Measurements from ENCODE around the gene SPATA13.

The SPATA13 gene

DNA sequence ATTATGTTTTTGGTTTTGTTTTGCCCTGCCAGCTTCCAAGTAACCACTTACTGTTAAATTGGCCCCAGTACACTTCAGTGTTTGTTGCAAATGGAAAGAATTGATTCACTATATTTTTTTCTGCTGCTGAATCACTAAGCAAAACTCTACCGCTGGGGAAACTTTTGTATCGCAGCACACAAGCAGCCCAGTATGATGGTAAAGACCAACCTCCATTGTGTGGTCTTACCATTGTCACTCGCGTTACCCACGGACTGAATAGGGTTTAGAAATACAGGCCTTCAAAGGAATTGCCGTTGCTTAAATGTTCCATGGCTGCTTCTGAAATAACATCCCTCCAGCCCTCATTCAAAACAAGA is 7.9 kb downstream of the SPATA13 start:
- no peak for DNase-seq

DNA sequence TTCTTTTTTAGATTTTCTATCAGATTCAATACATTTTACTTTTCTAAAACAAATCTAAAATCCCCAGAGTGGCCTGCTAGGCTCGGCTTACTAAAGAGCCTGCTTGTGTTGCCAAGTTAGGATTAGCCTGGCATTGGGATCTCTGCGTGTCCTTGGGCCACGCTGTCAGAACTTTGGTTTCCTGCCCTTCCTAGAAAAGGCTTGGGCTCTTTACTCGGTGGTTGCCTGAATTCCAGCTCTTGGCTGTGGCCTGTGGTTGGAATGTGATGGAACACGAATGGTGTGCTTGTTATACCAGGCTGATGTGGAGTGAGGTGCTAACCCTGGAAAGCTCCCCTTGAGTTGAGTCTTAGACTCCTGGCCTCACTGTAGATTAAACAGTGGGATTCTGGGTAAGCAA is 8.5 kb downstream of the SPATA13 start:
- DNase-seq = no peak

DNA sequence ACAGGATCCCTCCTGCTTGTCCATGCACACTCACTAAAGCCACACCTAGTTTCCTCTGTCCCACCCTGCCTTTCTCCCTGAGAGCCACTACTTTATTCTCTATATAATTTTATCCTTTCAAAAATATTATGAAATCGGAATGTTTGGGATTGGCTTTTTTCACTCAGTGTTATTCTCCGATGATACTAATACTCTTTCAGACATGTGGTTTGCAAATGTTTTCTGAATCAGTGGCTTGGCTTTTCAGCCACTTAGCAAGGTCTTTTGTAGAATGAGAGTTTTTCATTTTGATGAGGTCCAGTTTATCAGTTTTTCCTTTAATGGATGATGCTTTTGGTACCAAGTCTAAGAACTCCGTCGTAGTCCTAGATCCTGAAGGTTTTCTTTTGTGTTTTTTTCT is 11.6 kb downstream of the SPATA13 start:
- no peak for DNase-seq

DNA sequence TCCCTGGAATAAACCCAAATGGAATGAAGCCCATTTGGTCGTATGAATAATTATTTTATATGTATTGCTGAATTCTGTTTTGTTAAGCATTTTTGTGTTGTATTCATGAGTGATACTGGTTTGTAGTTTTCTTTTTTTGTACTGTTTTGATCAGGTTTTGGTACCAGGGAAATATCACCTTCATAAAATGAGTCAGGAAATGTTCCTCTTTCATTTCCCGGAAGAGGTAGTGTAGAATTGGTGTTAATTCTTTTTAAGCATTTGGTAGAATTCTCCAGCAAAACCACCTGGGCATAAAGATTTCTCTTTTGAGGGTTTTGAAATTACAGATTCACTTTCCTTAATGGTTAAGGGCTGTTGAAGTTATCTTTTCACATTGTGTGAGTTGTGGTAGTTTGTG is 13.3 kb downstream of the SPATA13 start:
- DNase-seq = no peak

DNA sequence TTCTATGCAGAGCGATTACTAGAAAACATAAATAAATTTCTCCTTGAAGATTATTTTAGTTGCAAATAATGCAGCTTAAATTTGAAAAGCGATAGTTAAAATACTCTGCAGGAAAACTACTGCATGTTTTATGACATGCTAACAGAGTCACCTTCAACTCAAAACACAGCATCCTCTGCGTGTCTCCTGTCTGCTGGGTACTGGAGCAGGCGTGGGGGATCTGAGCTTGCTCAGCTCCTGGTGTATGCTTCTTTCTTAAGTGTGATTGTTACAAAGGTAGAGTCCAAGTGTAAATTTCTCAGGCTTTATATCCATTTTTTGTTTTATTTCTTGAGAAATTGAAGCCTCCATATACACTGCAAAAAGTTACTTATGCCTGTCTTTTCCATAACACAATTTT is 15.3 kb downstream of the SPATA13 start:
- DNase-seq = no peak

DNA sequence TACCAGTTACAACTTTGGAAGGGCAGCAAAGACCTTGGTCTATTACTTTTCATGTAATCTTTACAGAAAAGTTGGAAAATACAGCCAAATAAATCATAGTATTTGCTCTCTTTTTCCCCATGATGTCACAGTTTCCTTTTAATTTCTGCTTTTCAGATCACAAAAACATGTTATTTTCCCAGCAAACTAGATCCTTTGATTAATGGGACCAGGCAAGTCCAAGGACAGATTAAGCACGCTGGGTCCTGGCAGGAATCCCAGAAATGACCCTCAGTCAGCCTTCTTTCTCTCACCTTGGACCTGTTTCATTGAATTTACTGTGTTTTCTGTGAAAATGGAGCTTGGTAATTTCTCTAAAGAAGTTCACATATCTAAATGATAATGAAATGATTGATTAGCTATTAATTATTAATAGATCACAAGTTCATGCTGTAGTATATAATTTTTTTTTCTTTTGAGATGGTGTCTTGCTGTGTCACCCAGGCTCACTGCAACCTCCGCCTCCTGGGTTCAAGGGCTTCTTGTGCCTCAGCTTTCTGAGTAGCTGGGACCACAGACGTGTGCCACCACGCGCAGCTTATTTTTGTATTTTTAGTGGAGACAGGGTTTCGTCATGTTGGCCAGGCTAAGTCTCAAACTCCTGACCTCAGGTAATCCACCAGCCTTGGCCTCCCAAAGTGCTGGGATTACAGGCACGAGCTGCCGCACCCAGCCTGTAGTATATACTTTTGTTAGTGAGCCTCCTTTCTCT is 16.0 kb downstream of the SPATA13 start:
- DNase-seq = no peak

DNA sequence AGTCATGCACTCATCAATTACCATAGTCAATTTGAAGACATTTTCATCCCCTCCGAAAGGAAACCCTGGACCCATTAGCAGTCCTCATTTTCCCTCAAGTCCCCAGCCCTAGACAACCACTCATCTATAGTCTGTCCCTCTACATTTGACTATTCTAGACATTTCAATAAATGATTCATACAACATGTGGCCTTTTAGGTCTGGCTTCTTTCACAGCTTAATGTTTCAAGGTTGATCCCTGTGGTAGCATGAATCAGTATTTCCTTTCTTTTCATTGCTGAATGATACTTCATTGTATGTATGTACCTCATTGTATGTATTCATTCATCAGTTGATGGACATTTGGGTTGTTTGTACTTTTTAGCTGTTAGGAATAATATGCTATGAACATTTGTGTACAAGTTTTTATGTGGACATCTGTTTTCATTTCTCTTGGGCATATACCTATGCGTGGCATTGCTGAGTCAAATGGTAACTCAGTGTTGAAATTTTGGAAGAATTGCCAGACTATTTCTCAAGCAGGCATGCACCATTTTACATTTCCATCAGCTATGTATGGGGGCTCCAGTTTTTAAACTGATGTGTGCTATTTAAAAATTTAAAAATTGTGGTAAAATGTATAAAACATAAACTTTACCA is 18.4 kb downstream of the SPATA13 start:
- no peak for DNase-seq

DNA sequence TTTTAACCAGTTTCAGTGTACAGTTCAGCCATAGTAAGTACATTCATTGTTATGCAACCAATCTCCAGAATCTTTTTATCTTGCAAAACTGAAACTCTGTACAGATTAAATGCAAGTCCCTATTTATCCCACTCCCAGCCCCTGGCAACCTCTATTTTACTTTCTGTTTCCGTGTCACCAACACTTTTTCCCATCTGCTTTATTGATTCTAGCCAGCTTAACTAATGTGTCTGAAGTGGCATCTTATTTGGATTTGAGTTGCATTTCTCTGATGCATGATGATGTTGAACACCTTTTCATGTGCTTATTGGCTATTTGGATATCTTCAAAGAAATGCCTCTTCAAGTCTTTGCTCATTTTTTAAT is 18.9 kb downstream of the SPATA13 start:
- no peak for DNase-seq

DNA sequence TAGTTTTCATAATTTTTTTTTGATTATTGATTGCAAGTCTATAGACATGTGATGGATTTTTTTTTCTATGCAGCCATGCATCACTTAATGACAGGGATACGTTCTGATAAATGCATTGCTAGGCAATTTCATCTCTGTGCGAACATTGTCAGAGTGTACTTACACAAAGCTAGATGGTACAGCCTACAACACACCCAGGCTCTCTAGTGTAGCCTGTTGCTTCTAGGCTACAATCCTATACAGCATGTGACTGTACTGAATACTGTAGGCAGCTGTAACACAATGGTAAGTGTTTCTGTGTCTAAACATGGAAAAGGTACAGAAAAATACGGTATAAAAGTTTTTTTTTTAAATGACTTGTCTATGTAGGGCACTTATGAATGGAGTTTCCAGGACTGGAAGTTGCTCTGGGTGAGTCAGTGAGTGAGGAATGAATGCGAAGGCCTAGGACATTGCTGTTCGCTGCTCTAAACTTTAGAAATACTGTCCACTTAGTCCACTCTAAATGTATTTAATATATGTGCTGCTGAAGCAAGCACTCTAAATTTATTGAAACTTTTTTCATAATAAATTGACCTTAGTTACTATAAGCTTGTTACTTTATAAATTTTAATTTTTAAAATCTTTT is 20.3 kb downstream of the SPATA13 start:
- no peak for DNase-seq

DNA sequence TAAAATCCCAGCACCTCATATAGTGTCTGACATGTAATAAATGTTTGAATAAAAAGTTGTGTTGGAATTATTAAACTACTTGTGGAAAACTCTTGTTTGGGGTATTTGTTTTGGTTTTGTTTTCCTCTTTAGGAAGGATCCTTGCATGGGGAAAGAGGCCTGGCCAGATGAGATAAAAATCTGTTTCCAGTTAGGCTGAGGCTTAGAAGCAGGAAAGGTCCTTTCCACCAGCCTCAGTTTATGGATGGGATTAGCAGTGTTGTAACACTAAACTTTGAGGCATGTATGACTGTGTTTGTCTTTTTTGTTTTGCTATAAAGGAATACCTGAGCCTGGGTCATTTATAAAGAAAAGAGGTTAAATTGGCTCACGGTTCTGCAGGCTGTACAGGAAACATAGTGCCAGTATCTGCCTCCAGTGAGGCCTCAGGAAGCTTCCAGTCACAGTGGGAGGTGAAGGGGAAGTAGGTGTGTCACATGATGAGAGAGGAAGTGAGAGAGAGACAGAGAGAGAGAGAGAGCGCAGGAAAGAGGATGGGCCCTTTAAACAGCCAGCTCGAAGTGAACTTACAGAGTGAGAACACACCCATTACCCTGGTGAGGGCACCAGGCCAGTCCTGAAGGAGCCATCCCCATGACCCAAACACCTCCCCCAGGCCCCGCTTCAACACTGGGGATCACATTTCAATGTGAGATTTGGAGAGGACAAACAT is 21.6 kb downstream of the SPATA13 start:
- DNase-seq = no peak

DNA sequence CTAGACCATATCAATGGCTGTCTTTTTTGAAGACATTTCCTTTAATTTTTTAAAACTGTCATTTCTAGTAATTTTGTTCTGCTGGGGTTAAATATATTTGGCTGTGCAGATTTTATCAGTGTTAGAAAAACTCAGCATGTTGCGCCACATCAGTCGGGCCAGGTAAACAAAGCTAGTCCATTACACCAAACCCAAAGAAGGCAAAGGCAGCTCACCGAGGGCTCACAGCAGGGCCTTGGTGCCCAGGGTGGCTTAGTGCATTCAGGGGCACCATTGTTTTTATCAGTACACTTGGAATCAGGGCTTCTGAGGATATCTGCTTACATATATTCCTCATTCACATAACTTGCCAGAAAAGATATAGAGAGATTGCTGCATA is 22.2 kb downstream of the SPATA13 start:
- no peak for DNase-seq

DNA sequence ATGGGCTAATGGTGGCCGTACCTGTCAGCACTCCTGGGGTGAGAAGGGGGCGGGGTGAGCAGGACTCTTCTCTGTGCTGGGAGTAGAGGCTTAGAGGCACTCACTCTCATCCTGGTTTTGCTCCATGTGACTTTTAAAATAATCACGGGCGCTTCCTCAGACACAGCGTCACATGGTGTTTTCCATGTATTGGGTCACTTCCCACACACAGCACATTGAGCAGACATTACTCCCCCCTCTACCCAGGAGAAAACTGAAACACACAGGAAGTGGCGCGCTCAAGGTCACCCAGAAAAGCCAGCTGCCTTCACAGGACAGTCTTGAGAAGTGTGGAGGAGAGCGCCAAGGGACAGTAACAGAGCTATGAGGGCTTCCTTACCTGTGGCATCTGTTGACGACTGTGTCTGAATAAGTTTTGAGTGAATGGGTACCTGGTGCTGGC is 23.2 kb downstream of the SPATA13 start:
- DNase-seq = no peak

DNA sequence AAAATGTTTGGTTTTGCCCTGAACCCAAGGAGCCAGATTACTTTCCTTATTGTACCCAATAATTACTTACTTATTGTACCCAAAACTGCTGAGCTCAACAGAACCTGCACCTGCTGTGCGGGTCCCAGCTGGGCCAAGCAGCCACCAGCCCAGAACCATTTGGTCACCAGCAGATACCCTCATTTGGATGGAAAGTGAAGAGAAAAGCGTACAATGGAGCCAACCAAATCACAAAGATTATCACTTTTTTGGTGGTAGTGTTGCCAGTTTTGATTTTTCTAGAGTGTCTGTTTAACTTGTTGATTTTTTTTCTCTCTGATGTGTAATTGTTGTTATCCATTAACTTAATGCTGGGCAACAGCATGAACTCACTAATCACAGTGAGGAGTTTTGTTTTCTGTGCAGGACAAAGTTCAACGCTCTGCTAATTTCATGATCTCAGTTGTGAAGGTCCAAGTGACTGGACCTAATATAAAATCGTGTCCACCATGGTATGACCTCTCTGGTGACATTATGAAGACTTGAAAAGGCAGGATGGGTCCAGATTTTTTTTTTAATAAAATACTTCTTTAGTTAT is 23.8 kb downstream of the SPATA13 start:
- DNase-seq = no peak

DNA sequence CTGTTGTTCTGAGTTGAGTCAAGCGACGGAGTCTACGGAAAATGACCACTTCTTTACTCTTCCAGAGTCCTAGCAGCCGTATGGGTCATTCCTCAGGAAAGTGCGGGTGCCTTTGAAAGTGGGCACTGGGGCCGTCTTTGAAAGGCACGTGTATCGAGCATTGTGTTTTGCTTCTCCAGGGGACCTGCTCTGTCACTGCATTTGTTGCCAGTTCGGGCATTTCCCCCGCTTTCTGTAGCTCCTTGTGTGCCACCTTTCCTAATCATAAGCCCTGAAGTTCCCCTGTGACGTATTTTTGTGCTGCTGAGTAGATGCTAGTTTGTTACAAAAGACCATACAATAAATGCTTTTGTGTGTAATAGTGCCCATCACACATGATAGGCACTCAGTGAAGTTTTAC is 24.4 kb downstream of the SPATA13 start:
- DNase-seq = no peak

DNA sequence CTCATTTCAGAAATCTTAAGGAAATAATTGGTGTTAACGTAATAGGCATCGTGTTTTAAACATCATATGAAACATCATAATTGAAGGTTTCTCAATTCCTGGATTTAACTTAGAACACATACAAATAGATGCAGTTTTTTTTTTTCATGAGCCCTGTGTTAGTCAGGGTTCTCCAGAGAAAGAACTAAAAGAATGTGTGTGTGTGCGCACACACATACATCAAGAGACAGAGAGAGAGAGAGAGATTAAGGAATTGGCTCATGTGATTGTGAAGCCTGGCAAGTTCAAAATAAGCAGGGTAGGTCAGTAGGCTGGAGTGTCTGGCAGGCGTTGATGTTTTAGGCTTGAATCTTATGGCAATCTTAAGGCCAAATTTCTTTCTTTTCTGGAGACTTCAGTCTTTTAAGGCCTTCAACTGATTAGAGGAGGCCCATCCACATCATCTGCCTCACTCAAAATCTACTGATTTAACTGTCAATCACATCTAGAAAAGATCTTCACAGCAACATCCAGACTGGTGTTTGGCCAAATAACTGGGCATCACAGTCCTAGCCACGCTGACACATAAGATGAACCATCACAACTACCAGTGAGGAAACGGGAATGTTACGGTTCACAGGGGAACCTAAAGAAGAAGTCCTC is 25.2 kb downstream of the SPATA13 start:
- no peak for DNase-seq

DNA sequence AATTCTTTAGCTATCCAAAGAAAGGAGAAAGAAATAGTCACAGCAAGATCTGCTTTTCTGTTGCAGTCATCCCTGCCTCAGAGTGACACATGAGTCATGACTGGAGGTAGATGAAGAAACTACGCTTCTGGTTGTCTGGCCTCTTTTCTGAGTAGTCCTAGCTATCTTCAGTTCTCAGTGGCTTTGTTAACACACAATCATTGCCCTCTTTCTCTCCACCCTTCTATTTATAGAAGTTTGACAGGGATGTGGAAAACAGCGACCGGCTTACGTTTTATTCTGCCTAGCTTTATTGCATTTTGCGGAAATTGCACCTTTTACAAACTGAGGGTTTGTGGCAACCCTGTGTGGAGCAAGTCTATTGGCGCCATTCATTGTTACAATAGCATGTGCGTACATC is 26.7 kb downstream of the SPATA13 start:
- DNase-seq = no peak

DNA sequence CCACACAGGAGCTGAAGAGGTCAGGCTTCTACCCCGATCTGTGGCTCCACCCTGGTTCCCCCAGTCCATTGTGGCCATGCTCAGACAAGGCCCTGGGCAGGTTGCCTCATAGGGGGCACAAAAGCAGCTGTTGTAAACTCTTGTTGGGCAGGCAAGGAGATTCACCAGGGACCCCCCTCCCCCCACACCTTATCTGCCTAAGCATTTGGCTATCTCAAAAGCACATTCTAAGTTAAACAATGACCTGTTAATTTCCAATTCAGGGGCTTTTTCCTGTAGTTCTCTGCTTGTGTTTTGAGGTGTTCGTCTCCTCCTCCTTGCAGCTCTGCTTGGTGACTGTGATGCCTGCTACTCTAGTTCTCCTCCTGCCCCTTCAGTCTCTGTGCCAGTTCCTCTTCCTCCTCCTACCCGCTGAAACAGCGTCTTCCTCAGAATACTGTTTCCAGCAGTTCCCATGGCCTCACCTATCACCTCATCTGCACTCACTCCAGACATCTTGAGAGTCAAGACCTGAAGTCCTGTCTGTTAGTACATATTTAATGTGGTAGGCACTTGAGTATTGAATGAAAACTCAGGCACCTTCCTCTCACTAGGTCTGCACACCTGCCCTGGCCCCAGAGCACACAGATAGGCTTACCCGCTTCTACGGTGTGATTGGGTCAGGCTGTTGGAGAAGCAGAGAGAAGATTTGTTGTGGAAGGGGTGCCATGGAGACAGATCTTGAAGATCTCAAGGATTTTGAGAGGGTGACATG is 31.7 kb downstream of the SPATA13 start:
- DNase-seq = no peak

DNA sequence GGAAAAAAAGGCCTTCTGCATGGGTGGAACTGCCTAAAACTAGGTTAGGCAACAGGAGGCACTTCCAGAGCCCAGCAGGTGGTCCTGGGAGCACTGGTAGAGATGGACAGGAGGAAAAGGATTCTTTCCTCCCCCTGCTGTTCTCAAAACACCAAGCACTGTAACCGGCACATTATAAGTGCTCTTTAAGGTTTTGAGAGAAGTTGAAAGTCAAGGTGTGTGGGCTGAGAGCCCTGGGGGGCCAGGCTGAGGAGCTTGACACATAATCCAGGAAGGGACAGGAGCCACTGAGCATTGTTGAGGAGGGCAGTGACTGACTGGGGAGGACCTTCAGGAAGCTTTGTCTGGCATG is 32.3 kb downstream of the SPATA13 start:
- no peak for DNase-seq

DNA sequence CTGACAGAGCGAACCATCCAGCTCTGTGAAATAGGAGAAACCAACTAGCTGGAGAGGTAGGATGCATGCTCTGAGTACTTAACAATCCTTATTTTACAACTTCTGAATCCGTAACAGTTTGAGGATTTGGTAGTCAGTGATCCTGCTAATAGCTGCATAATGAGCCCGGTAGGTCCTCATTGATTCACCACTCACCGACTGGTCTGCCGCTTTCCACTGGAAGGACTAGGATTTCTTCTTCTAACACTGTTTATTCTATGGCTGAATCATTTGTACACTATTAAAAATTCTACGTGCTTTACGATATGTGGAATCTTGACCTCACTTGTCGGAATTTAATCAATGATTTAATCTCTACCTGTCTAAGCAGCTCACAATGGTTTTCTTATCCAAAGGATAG is 33.9 kb downstream of the SPATA13 start:
- no peak for DNase-seq

DNA sequence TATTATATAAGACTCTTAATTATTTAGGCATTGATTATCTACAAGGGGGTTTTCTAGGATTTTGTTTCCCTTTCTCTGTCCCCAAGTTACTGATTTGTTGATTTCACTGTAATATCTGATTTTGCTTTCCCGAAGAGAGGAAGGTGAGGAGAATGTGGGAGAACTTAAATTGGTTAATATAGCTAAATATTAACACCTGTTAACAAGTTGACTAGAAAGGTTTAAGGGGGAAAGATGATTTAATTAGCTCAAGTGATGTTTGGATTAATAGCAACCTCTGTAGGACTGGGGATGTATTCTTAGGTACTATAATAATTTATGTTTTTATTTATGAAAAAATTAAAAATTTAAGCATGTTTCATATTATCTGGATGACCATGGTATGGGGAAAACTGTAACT is 35.1 kb downstream of the SPATA13 start:
- no peak for DNase-seq

DNA sequence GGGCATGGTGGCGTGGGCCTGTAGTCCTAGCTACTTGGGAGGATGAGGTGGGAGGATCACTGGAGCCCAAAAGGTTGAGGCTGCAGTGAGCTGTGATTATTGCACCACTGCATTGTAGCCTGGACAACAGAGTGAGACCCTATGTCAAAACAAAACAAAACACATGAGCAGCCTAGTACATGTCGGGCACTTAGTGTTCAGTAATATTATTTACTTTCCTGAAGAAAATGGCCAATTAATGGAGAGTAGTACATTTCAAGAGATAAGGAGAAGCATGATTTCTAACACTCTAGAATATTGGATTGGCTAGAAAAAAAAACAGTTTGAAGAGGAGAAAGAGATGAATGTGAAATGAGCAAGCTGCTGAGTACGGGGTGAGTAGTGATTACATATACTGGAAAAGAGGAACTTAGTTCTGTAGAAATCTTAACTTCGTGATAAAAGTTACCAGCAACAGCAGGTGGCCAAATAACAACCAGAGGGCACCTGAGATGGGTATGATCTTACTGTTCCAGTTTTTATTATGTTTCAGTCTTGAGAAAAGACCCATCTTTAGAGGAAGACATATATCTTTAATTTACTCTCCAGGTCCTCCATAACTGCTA is 36.2 kb downstream of the SPATA13 start:
- DNase-seq = no peak

DNA sequence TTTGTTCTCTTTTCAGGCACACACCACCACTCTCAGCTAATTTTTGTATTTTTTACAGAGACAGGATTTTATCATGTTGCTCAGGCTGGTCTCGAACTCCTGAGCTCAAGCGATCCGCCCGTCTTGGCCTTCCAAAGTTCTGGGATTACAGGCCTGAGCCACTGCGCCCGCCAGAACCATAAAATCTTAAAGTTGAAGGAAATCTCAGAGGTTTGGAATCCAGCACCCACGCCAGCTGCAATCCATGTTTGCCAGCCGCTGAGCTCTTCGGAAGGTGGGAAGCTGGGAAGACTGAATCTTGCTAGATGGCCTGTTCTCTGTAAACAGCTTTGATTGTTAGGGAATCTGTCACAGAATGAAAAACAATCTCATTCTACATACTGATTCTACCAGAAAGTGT is 38.5 kb downstream of the SPATA13 start:
- DNase-seq = no peak

Data from NCI-H1092 treated with DMSO at 0.1 percent for 48 hours (cell line).